Epidermal melanocyte (primary cell): ENCODE data around the gene LNX1.

Experiments used
- DNase-seq: peaks from one replicate; pipeline ENCODE4 v3.0.0; 2011; ENCODE audit warnings: low spot score; ENCODE audit not compliant: insufficient read length

LNX1 gene

DNA sequence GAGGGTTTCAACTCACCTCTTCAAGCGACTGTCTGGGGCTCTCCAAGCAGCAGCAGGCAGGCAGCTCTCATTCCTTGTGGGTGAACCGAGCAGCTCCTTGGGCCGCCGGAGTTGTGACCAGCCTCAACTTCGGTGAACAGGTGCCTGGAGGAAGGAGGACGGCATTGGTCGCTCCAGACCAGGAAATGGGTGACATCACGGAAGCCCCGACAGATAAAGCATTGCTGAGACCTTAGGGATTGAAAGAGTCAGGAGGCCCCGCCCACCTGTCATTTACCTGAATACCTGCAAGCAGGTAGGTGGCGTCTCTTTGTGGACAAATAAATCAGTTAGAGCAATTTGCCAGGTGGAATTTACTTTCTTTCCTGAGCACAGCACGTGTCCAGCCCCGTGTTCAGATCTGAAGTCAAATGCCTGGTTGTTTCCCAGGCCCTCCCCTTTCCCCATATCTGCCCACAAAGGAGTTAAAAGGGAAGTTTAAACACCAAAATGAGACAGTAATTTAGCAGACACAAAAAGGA, at the start of gene LNX1:
LNX1 (minus strand) TSS at position 115 of the 521 bp plus-strand sequence. CDS start 17,484 bp downstream, outside the sequence.
- DNase-seq, result no peak

DNA sequence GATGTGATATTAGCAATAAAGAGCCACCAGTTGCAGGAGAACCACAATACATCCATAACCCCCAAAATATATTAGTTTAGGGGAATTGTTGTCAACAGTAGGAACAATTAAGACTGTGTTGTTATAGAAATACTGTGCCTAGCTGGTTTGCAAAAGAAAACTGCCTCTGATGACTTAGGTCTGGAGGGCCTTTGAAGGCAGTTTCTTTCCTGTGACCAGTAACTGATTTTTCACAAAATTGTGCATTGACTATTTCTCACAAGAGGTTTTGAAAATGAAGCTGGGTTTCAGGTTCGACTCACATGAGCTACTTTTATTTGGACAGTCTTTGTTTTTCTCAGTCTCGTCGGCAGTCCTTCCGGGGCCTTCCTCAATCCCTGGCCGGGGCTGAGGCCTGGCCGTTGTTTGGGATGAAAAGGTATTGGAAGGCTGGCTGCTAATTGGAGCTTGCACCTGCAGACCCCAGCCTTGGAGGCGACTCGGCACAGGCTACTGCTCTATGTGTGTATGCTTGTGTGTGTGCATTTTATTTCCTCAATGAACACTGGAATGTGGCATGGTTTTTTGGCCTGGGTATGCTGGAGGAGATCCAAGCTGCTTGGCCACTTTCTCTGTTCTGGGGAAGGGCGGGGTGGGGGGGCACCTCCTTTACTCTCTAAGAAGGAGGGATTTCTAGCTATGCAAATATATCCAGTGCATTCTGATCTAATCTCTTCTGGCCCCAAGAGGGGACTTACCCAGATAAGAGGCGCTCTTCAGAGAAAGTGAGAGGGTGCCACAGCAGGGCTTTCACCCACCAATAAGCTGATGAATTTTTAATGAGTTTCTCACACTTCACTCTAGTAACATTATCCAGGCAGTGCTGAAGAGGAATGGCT, 49.5 kb upstream of the LNX1 start:
- no peak for DNase-seq

DNA sequence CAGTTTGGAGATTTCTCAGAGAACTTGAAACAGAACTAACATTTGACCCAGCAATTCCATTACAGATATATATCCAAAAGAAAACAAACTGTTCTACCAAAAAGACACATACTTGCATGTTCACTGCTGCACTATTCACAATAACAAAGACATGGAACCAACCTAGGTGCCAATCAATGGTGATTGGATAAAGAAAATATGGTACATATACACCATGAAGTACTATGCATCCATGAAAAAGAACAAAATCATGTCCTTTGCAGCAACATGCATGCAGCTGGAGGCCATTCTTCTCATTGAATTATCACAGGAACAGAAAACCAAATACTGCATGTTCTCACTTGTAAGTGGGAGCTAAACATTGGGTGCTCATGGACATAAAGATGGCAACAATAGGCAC, 47.6 kb upstream of the LNX1 start:
- no peak for DNase-seq

DNA sequence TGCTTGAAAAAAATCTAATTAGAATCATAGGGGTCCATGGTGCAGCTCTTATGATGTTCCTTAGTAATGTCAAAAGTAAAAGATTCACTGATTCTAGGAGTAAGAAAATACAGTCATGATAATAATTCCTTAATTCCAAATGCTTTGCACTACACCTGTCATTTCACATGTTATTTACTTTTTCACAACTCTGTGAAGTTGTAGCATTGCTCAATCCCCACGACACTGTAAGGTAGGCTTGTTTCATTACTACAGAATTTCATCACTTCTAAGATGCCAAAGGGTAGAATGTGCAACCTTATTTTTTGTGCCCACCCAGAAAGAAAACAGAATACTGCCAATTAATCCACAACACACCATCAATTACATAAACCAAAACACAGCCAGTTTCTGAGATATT, 46.1 kb upstream of the LNX1 start:
- DNase-seq, result no peak

DNA sequence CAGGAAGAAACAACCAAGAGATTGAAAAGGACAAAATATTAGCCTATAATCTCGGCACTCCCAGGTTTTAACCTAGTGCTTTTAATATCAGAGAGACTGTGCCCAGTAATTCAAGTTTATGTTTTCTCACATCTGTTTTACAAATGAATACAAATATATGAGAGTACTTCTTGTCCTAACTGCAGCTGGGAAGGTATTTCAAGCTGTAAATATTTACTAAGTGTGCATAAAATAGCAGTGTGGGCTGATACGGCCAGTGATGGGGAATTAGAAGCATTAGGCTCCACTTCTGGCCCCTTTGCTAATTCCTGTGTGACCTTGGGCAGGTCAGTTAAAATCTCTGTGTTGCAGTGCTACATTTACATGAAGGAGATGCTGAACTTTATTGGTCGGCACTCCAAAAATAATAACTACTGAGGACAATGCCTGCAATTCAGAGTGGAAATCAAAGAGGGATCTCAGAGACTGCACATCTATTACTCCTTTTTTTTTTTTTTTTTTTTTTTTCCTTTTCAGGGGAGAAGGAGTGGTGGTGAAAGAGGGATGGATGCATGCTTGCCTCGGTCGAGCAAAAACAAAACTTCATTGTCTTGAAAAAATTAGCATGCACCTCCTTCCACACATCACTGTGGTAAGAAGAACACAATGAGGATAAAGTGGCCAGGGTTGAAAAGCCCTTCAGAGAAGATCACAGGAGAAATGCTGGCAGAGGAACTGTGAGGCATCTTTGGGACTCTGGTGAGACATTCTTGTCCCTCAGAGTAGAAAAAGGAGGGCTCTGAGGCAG, 44.6 kb upstream of the LNX1 start:
- DNase-seq, result no peak

DNA sequence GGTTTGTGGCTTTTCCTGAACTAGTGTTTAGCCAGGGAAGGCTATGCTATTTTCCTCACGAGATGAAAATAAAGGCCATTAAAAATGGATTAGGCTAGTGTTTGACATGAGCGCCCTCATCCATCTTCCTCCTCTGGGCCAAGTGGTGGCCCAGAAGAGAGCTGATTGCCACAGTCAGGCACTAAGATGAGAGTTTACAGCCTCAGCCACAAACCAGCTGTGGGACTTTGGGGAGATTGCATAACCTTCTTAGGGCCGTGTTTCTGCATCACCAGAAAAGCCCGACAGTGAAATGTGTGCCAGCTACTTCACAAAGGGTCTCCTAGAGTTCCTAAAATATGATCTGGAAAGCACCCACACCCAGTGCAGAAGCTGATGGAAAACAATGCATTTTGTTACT, 42.3 kb upstream of the LNX1 start:
- DNase-seq, result no peak

DNA sequence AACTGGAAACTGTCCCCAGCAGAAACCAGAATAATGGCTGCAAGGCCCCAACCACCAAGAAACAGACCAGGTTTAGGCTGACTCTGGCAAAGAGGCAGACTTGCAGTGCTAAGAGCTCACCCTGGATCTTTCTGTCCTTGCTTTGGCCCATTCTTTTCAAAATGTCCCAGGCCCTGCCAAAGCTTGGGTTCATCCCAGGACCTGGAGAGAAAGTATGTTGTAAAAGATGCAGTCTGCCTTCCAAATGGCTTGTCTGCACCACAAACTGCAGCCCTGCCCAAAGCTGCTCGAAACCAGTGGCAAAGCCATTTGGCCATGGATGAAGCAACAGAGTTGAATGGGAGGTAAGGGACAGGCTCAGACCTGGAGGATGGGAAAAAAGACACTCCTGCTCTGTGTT, 38.0 kb upstream of the LNX1 start:
- no peak for DNase-seq

DNA sequence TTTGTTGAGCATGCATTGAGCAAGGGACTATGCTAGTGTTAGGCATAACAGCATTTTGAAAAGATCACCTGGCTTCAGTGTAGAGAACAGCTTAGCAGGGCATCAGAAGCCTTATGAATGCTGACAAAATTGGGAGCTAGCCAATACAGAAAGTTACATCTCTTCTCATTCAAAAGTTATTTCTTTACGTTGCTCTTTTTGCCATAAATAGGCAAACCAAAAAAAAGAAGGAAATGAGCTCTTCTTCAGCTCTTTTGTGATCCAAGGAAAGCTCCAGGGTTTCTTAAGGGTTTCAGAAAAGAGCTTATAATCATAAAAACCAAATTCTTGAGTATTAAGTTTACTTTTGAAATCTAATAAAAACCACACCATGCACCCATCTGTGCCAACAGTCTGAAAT, 35.2 kb upstream of the LNX1 start:
- no peak for DNase-seq

DNA sequence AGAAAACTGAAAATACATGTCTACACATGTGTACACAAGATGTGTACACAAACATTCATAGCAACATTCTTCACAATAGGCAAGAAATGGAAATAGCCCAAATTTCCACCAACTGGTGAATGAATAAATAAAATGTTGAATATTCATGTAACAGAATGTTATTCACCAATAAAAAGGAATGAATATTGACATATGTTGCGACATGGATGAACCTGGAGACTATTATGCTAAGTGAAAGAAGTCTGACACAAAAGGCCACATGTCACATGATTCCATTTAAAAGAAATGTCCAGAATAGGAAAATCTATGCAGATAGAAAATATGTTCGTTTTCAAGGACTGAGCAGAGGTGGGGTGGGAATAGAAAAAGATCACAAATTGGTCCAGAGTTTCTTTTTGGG, 34.6 kb upstream of the LNX1 start:
- DNase-seq, result no peak

DNA sequence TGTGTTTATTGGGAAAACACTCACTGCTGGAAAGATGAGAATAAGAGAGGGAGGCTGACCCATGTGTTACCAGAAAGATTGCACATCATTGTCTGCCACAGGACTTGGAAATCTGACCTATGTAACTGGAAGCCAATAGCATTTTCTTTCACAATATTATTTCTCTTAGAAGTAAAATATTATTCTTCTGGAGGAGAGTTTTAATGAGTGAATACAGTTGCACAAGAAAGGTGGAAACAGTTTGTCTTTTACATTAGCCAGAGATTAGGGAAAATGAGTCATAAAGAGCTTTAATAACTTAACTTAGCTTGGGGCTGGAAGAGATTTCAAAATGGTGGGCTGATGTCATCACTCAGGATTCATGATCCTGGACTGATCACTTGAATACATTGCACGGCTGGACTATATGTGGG, 31.5 kb upstream of the LNX1 start:
- DNase-seq, result no peak

DNA sequence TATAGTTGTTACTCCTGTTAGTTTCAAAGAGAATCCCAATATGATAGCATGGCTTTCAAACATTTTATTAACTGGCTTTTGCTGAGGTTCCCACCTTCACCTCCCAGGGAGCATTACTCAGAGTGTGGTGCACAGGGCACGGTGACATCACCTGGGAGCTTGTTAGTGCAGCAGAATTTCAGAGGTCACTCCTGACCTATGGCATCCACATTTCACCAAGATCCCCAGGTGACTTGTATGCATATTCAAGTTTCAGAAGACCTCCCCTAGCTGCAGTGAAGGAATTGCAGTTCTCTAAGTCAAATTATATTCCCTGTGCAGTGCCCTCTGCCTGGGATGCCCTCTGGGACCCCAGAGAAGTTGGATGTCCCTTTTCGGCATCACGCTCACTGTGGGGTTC, 29.7 kb upstream of the LNX1 start:
- no peak for DNase-seq

DNA sequence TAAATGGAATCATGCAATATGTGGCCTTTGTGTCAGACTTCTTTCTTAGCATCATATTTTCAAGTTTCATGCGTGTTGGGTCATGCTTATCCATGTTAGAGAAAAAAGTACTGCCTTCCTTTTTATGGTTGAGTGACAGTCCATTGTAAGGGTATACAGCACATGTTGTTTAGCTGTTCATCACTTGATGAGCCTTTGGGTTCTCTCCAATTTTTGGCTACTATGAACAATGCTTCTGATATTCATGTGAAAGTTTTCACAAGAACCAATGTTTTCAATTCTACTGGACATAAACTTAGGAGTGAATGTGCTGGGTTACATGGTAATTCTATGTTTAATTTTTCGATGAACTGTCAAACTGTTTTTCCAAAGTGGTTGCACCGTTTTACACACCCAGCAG, 28.1 kb upstream of the LNX1 start:
- no peak for DNase-seq

DNA sequence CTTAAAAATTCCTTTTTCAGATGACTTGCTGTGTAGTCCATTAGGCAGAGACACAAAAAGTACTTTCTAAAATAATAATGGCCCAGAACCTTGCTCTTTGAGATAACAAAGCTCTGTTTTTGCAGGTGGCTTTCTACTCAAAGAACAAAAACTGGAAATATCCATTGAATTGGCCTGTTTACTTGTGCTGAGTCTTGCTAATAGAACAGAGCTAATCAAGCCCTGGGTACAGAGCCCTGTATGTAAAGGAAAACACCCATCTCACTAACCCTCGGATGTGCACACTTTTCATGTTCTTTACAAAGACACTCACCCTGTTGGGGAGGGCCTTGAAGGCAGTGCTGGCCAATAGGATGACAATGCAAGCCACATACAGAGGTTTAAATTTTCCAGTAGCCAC, 27.0 kb upstream of the LNX1 start:
- no peak for DNase-seq

DNA sequence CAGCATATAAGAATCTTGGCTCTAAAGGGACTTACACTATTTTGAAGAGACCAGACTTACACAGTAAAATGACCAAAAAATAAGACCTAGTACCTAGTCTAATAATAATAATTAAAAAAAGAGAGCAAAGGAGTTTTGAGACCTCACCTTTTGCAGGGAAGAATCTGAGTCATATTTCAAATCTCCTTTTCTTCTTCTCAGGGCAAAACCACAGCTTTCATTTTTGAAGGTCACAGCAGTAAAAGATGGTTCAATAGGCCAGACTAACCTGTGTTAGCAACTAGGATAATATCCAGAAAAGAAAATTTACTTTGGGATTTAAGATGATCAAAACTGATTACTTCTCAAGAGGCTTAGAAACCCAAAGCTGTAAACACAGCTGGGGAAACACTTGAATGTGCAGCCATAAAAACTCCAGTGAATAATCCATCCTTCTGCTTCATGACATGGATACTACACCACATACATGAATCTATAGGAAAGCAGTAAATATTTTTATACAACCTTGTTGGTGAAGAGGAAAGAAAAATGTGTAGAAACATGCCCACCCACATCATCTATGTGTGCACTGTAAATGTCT, 25.9 kb upstream of the LNX1 start:
- DNase-seq, result no peak

DNA sequence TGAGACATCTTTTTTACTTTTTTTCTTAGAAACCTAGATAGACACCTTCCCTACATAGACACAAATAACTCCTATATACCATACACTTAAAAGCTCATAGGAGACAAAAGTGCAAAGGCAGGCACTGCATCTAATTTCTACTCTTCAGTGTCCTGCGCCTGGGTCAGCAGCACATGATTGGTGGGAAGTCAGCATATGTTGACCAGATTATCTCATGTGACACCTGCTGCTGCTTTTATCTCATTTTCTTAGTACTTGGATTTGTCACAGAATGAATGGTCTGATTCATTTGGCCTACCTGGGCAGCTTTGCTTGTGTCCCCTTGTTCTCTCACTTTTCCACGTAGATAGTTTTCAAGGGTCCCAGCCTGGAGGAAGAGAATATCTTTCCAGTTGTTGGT, 24.9 kb upstream of the LNX1 start:
- DNase-seq, result no peak

DNA sequence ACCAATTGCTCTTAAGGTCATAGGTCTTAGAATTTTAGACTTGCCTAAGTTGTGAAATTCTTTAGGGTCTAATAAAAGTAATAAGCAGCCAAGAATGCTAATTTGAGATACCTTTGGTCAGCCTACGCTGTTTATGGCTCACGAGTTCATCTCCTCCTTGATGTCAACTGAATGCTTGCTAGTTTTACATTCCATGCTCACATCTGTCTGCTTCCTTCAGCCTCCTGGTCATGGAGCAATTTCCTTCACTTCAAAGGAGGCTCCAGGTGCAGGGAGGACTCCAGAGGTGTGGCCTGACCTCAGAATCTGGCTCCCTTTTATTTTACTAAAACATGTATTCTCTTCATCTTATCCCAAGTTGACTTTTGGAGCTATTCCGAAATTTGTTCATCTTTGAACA, 23.3 kb upstream of the LNX1 start:
- DNase-seq, result no peak

DNA sequence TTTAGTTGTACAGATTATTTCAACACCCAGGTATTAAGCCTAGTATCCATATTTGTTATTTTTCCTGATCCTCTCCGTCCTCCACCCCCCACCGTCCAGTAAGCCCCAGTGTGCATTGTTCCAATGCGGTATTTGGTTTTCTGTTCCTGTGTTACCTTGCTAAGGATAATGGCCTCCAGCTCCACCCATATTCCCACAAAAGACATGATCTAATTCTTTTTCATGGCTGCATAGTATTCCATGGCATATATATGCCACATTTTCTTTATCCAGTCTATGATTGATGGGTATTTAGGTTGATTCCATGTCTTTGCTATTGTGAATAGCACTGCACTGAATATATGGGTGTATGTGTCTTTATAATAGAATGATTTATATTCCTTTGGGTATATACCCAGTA, 22.1 kb upstream of the LNX1 start:
- DNase-seq, result no peak

DNA sequence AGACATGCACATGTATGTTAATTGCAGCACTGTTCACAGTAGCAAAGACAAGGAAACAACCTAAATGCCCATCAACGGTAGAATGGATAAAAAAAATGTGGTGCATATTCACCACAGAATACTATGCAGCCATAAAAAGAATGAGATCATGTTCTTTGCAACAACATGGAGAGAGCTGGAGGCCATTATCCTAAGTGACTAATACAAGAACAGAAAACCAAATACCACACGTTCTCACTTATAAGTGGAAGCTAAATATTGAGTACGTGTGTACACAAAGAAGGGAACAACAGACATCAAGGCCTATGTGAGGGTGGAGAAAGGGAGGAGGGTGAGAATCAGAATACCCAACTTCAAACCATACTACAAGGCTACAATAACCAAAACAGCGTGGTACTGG, 17.4 kb upstream of the LNX1 start:
- no peak for DNase-seq

DNA sequence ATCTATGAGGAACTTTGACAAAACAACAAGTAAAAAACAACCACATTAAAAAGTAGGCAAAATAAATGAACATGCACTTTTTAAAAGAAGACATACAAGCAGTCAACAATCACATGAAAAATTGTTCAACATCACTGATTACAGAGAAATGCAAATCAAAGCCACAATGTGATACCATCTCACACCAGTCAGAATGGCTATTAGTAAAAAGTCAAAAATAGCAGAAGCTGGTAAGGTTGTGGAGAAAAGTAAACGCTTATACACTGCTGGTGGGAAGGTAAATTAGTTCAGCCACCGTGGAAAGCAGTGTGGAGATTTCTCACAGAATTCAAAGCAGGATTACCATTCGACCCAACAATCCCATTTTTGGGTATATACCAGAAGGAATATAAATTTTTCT, 17.0 kb upstream of the LNX1 start:
- no peak for DNase-seq

DNA sequence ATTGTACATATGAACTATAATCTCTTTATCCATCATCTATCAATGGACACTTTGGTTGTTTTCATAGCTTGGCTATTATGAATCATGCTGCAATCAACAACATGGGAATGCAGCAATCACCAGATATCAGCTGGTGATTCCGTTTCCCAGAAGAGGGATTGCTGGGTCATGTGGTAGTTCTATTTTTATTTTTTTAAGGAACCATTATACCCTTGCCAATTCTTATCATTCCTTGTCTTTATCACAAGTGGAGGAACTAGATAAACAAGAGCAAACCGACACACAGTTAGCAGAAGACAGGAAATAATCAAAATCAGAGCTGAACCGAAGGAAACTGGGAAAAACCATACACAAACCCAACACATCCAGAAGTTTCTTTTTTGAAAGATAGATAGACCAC, 14.5 kb upstream of the LNX1 start:
- no peak for DNase-seq

DNA sequence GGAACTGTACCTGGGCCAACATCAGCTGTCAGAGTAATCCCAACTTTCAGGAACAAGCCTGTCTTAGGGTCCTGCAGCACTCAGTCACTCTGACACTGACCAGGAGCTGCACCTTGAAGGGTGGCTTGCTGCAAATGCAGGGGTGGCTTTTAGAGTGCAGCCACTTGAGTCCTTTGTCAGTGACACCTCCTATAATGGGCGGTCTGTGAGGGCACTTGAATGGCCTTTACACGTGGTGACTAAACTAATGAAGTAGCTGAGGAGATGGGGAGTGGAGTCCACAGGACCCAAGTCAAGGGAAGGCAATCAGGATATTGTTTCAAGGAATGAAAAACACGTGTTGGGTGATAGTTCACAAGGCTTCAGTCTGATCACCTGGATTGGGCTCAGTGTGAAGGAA, 11.1 kb upstream of the LNX1 start:
- no peak for DNase-seq

DNA sequence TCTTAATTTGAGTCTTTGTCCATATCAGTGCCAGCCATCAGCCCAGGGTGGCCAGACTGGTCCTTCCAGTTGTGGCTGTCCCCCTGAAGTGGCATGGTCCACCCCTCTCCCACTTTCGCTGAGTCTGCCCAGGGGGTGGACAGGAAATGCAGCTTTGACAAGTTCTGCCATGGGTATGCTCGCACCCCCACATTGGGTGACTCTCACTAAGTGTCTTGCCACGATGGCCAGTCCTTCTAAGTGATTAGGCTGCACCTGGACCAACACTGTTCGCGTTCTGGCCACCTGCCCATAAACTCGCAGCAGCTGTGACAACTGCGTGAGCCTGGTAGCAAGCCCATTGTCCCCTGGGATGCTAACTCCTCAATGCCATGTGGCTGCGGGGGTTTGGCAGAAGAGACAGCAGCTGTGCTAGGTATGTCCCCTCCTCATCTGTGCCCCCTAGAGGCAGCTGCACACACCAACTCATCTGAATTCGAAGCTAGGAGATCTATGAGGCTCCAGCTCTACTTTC, 10.0 kb upstream of the LNX1 start:
- DNase-seq, result no peak
